HG02759 (cell line): ENCODE results near the gene SYNGAP1.
"Not testable (repeated sequence)": the region's sequence is repeated elsewhere in the genome, so short reads cannot be mapped to it uniquely, and the experiment has no call there.

Source experiments
- ATAC-seq: cut with Tn5 transposase; IDR thresholded peaks from one replicate; pipeline ENCODE4 v1.9.1; 2021; ENCODE audit warnings: mild to moderate bottlenecking, moderate library complexity; ENCODE audit not compliant: unreplicated experiment

The SYNGAP1 gene

GRCh38 chr6:33399881-33400280 lies 20.0 kb upstream of the SYNGAP1 start:
- not testable (repeated sequence) for ATAC-seq

DNA sequence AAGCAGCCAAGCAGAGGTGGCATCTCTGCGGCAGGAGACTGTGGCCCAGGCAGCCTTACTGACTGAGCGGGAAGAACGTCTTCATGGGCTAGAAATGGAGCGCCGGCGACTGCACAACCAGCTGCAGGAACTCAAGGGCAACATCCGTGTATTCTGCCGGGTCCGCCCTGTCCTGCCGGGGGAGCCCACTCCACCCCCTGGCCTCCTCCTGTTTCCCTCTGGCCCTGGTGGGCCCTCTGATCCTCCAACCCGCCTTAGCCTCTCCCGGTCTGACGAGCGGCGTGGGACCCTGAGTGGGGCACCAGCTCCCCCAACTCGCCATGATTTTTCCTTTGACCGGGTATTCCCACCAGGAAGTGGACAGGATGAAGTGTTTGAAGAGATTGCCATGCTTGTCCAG lies 15.0 kb upstream of the SYNGAP1 start:
- ATAC-seq, result no peak

DNA sequence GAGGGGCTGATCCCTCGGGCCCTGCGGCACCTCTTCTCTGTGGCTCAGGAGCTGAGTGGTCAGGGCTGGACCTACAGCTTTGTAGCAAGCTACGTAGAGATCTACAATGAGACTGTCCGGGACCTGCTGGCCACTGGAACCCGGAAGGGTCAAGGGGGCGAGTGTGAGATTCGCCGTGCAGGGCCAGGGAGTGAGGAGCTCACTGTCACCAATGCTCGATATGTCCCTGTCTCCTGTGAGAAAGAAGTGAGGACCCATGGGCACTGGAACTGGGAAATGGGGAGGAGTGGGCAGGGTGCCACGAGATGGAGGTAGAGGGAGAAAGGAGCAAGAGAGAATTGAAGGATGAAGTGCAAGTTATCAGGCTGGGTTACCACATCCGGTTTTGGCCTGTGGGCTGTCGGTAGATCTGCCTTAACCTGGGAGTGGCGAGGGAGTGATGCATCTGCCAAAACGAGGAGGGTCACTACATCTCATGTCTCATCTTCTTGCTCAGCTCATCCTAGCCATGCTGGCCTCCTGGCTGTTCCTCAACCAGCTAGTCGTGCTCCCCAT lies 14.4 kb upstream of the SYNGAP1 start:
- ATAC-seq, result no peak

DNA sequence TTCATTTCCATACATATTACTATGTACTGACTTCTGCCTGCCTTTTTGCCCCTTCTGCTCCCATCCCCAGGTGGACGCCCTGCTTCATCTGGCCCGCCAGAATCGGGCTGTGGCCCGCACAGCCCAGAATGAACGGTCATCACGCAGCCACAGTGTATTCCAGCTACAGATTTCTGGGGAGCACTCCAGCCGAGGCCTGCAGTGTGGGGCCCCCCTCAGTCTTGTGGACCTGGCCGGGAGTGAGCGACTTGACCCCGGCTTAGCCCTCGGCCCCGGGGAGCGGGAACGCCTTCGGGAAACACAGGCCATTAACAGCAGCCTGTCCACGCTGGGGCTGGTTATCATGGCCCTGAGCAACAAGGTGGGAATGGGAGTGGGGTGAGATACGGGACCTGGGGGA lies 13.7 kb upstream of the SYNGAP1 start:
- ATAC-seq, result no peak

DNA sequence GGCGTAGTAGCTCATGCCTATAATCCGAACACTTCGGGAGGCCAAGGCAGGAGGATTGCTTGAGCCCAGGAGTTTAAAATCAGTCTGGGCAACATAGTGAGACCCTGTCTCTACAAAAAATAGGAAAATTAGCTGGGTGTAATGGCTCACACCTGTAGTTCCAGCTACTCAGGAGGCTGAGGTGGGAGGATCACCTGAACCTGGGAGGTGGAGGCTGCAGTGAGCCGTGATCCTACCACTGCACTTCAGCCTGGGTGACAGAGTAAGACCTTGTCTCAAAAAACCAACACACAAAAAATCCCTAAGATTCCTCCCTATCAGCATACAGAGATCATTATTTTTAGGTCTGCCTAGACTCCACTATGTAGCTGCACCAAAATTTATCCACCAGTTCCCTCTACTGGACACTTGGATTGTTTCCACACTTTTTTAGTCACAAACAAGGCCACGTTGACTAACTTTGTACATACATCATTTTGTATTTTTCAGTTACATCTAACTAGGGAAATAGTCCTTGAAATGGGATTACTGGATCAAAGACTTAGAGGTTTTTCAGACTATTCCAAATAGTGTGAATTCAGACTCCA lies 12.6 kb upstream of the SYNGAP1 start:
- no peak for ATAC-seq

- ATAC-seq, result peak; percentile 90
These were observed 9.7 kb upstream of the SYNGAP1 start for GRCh38 chr6:33410050-33410710.

DNA sequence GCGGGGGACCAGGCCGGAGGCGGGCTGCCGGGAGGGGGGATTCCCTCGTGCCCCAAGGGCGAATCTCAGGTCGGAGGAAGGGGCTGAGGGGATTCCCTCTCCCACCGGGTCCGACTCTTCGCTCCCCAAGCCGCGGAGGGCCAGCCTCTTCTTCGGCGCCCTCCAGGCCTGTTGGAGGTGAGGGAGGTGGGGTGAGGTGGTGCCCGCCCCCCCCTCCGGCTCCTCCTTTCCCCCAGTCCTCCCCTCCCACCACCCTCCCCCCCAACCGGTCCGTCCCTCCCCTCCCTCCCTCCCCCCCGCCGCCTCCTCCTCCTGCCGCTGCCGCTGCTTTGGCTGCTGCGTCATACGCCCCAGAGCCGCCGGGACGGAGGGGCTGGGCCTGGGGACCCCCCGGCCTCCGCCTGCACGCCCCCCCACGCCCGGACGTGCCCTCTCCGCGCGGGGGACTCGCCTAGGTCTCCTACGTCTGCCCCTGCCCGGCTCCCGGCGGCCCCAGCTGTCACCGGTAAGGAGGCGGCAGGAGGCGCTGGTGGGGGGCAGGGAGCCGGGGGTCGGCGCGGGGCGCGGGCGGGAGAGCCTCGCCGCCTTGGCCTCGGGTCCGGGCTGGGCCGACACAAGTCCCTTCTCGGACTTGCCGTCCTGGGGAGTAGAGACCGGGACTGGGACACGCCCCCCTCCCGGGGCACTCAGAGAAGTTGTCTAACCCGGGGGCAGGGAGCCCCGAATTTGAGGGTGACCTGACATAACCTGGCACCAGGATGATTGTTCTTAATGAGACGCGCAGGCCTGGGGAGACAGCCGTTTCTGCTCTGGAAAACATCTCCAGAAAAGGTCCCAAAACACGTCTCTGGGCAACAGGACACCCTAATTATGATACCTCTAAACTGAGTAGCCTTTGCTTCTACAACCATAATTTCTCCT lies 8.9 kb upstream of the SYNGAP1 start, which contains the start of gene PHF1:
Gene PHF1 (plus strand): TSS at position 304 of the 921 bp plus-strand sequence. CDS start 1,250 bp downstream, outside the sequence.
- peak; percentile 30 for ATAC-seq

DNA sequence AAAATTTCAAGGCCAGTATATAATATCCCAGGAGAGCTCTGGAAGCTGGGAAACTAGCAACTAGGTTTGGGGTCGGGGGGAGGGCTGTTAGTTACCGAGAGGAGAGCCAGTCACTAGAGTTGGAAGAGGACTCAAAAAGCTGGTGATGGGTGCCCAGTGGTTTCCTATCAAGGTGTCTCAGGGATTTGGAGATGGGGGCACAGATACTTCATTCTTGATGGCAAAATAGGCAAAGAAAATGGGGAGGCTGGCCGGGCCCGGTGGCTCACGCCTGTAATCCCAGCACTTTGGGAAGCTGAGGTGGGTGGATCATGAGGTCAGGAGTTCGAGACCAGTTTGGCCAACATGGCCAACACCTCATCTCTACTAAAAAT lies 8.2 kb upstream of the SYNGAP1 start:
- ATAC-seq, result no peak

GRCh38 chr6:33412140-33413009 lies 7.5 kb upstream of the SYNGAP1 start:
- ATAC-seq, result no peak

DNA sequence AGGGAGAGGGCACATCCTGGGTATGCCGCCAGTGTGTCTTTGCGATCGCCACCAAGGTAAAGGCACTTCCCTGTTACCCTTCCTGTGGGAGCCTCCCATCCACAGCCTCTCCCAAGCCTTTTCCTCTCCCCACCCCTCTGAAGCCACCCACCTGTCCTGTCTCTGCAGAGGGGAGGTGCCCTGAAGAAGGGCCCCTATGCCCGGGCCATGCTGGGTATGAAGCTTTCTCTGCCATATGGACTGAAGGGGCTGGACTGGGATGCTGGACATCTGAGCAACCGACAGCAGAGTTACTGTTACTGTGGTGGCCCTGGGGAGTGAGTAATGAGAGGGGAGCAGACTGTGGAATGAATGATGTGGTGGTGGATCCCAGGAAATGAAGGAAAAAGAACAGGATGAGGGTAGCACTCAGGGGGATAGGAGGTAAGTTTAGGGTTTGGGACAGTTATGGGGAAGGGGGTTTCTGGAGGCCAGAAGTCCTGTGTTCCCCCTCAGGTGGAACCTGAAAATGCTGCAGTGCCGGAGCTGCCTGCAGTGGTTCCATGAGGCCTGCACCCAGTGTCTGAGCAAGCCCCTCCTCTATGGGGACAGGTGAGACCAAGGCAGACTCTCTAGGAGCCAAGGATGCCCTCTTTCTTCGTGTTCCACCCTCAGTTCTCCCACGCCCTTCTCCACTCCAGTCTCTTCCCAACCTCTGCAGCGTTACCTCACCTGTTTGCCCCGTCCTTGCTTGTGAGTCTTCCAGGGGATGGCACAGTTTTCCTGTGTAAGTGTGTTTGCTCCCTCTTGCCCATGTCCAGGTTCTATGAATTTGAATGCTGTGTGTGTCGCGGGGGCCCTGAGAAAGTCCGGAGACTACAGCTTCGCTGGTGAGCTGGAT lies 6.4 kb upstream of the SYNGAP1 start:
- ATAC-seq, result no peak

DNA sequence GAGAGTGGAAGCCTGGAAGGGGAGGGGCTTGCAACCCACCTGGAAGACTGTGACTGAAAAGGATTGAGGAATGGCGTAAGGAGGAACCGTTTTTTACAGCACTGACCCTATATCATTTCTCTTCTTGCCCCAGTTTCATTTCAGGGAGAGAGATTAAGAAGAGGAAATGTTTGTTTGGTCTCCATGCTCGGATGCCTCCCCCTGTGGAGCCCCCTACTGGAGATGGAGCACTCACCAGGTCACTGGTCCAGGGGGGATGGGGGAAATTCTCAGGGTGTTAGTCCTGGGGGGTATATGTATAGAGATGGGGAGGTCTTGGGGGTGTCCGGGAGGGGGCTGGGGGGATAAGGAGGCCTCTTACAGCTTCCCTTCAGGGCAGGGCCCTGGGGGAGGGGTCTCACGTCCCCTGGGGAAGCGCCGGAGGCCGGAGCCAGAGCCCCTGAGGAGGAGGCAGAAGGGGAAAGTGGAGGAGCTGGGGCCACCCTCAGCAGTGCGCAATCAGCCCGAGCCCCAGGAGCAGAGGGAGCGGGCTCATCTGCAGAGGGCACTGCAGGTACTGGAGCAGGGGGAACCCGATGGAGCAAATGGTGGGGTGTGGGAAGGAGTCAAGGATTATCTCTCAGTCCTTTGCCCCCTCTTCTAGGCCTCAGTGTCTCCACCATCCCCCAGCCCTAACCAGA lies 5.1 kb upstream of the SYNGAP1 start:
- ATAC-seq, result no peak

GRCh38 chr6:33415831-33416230 lies 4.0 kb upstream of the SYNGAP1 start:
- ATAC-seq, result no peak

GRCh38 chr6:33416386-33417127 lies 3.3 kb upstream of the SYNGAP1 start:
- ATAC-seq, result no peak

DNA sequence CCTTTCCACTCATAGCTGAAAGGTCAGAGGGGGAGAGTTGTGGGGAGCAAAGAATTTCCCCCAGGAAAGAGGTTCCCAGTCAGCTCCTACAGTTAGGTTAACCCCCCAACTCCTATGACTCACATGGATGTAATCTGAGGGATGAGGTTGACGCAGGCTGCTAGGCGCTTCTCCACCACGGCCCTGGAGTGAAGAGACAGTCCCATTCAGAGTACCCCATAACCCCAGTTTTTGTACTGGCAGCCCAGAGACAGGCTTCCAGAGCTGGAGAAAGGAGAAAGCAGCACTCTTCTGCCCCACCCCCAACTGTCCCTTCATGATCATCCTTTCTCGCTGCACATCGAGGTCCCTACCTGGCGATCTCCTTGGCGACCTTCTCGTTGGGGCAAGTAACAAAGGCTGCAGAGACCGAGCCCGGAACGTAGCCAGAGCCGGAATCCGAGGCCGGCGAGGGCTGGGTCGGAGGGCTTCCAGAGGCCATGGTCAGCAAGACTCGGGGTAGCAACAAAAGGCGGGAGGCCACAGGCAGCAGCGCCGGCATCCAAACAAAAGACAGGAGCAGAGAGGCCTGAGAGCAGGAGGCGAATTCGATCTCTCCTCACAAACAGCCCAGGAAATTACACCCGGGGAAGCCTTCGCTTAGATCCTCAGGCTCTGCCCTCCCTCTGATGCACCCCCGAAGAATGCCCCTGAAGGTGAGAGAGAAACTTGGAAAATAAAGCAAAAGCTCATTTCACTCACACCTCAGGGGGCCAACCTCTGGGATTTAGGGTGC lies 2.5 kb upstream of the SYNGAP1 start:
- no peak for ATAC-seq

GRCh38 chr6:33417903-33418689 lies 1.8 kb upstream of the SYNGAP1 start, which contains the start of gene CUTA:
TSS of gene CUTA (minus strand) at chr6:33418107. CDS start at chr6:33418000, 107 bp downstream.
- ATAC-seq, result peak; percentile 90

DNA sequence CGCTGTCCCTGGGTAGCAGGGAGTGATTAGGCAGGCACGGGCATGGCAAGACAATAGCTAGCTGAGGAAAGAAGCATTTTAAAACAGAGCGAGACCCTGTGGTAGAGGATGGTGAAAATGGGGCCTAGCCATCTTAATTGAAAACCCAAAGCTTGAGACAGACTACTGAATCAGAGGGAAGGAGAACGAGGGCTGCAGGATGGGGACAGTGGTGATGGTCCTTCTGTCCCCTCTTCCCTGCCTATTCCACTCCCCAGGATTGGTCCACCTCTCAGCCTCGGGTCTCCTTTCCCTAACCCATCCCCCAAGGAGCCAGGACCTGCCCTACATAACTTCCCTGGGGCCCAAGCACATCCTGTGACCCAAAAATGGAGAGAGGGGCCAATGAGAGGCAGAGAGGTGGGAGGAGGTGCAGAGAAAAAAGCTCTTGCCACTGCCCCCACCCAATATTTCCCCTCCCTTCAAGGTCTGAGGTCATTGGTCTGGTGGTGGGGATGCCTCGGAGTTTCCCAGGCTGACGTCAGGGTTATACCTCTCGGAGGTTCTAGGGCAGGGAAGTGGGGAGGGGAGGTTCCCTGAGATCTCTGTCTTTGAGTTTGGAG lies 1.1 kb upstream of the SYNGAP1 start:
- no peak for ATAC-seq
